MCF 10A (cell line): ENCODE data around the gene MOV10L1. TPM values are rescaled to one million over a fixed set of nuclear protein-coding genes. Genes with fewer than 3 reads are reported as not detected.

Experiments used
- BruUV-seq: library from RNA; stranded (reverse); fragments of 400-500 nt; replicated peaks from 2 replicates; lab custom pipeline; 2021; lab: Mats Ljungman, UMichigan
- CTCF ChIA-PET: fragments of 300-600 bp; sonication (Branson Sonifier 250); formaldehyde crosslinking; extraction: SDS; loops from one replicate; lab custom pipeline; 2021; ENCODE audit warnings: antibody characterized with exemption, inconsistent platforms; lab: Yijun Ruan, JAX
- POLR2A ChIA-PET: fragments of 300-600, 350-650 bp; sonication (Branson Sonifier 250); formaldehyde crosslinking; extraction: SDS; loops from one replicate; lab custom pipeline; 2020; ENCODE audit warnings: antibody characterized with exemption, inconsistent platforms; lab: Yijun Ruan, JAX
- DNase-seq: peaks from one replicate; pipeline ENCODE4 v3.0.0-alpha.2; 2018; ENCODE audit not compliant: unreplicated experiment
- H3K27ac Mint-ChIP-seq: one replicate; pipeline ENCODE4 v1.8.0; 2022; ENCODE audit warnings: mild to moderate bottlenecking, low read depth, mixed read lengths; ENCODE audit not compliant: unreplicated experiment
- H3K27me3 Mint-ChIP-seq: one replicate; pipeline ENCODE4 v1.8.0; 2022; ENCODE audit warnings: mixed read lengths; ENCODE audit not compliant: insufficient read depth, unreplicated experiment
- H3K36me3 Mint-ChIP-seq: one replicate; pipeline ENCODE4 v1.8.0; 2022; ENCODE audit warnings: mild to moderate bottlenecking, moderate library complexity, mixed read lengths; ENCODE audit not compliant: insufficient read depth, unreplicated experiment
- H3K4me1 Mint-ChIP-seq: one replicate; pipeline ENCODE4 v1.8.0; 2022; ENCODE audit warnings: mixed read lengths; ENCODE audit not compliant: insufficient read depth, unreplicated experiment
- H3K4me3 Mint-ChIP-seq: one replicate; pipeline ENCODE4 v1.8.0; 2022; ENCODE audit warnings: mild to moderate bottlenecking, moderate library complexity, mixed read lengths; ENCODE audit not compliant: unreplicated experiment
- H3K9me3 Mint-ChIP-seq: one replicate; pipeline ENCODE4 v1.8.0; 2022; ENCODE audit warnings: mixed read lengths; ENCODE audit not compliant: unreplicated experiment
- CTCF ChIP-seq: fragments of 200-600 bp; IDR thresholded peaks from one replicate; pipeline ENCODE4 v1.8.0; 2022; ENCODE audit warnings: antibody characterized with exemption, mild to moderate bottlenecking; ENCODE audit not compliant: unreplicated experiment
- intact Hi-C: fragments of 100-400 bp; cut with micrococcal nuclease; formaldehyde crosslinking; loops from 2 replicates; pipeline ENCODE4 v1.14.1; 2022
- total RNA-seq: library from RNA; stranded (reverse); gene quantifications from 2 replicates; pipeline ENCODE4 v1.2.3, GENCODE V29; 2022

The MOV10L1 gene
- total RNA-seq, 1 experiment from 2014 or later = not detected

- intact Hi-C loops = no loop called here
- peaks cover 11% of the 10 kb centered on the region for H3K4me1 Mint-ChIP-seq
- BruUV-seq = no TSS peak
- CTCF ChIA-PET = interaction anchor here (0.7 kb wide), 1 partner anchor 12 kb away, joined by 5 read pairs; no protein-coding TSS in a partner anchor
- no peak overlapping the region for H3K4me3 Mint-ChIP-seq
- TF ChIP-seq CTCF = no peak
- POLR2A ChIA-PET = no interaction called here
- no peaks in the 10 kb centered on the region for H3K9me3 Mint-ChIP-seq
- no peak overlapping the region for H3K27ac Mint-ChIP-seq
- no peaks in the 10 kb centered on the region for H3K36me3 Mint-ChIP-seq
- no peak for DNase-seq
- no peaks in the 10 kb centered on the region for H3K27me3 Mint-ChIP-seq
These were observed 71.9 kb downstream of the MOV10L1 start for GRCh38 chr22:50161508-50162390.

GRCh38 chr22:50162391-50162956, 72.7 kb downstream of the MOV10L1 start:
- ChIA-PET POLR2A (no interaction called here), CTCF (interaction anchor here (0.7 kb wide), 1 partner anchor 258 kb away, joined by 3 read pairs; no protein-coding TSS in a partner anchor)
- no peak for DNase-seq
- intact Hi-C loops = no loop called here
- H3K27ac Mint-ChIP-seq = no peak overlapping the region
- H3K9me3 Mint-ChIP-seq = no peaks in the 10 kb centered on the region
- H3K36me3 Mint-ChIP-seq = no peaks in the 10 kb centered on the region
- no peaks in the 10 kb centered on the region for H3K27me3 Mint-ChIP-seq
- peaks cover 11% of the 10 kb centered on the region for H3K4me1 Mint-ChIP-seq
- no peak for TF ChIP-seq CTCF
- H3K4me3 Mint-ChIP-seq = no peak overlapping the region
- no TSS peak for BruUV-seq

- Mint-ChIP-seq H3K27ac (no peak overlapping the region), H3K27me3 (peaks cover 18% of the 10 kb centered on the region), H3K4me1 (no peaks in the 10 kb centered on the region), H3K36me3 (no peaks in the 10 kb centered on the region), H3K9me3 (no peaks in the 10 kb centered on the region), H3K4me3 (no peak overlapping the region)
- no peak for TF ChIP-seq CTCF
- BruUV-seq = no TSS peak
- POLR2A ChIA-PET = no interaction called here
- DNase-seq = no peak
- intact Hi-C loops = no loop called here
- CTCF ChIA-PET = interaction anchor here (0.7 kb wide), 1 partner anchor 19 kb away, joined by 3 read pairs; no protein-coding TSS in a partner anchor
These were observed 75.8 kb downstream of the MOV10L1 start for GRCh38 chr22:50165436-50166123.
